Thymus (tissue), 11 donors: ENCODE results near the gene BOD1. TPM values are rescaled to one million over a fixed set of nuclear protein-coding genes. Genes with fewer than 3 reads are reported as not detected.
"Not testable (repeated sequence)": the region's sequence is repeated elsewhere in the genome, so short reads cannot be mapped to it uniquely, and the experiment has no call there.

Source experiments
- DNase-seq, 9 donors: peaks; one replicate each; pipeline ENCODE4 v3.0.0-alpha.2; 2013; ENCODE audit warnings: low spot score in 9 of 9, low read depth in 6 of 9, missing footprints in 1 of 9
- H3K27ac ChIP-seq, 2 donors: one replicate each; pipeline ENCODE4 v1.5.1; 2013; ENCODE audit warnings: control low read depth in 1 of 2, low read depth in 1 of 2, low read length in 1 of 2, mild to moderate bottlenecking in 1 of 2, moderate library complexity in 1 of 2
- H3K27me3 ChIP-seq, 2 donors: one replicate each; pipeline ENCODE4 v1.5.1; 2013; ENCODE audit warnings: low read length in 1 of 2; ENCODE audit not compliant: control insufficient read depth in 2 of 2, insufficient read depth in 1 of 2
- H3K36me3 ChIP-seq, 2 donors: one replicate each; pipeline ENCODE4 v1.5.1; 2013; ENCODE audit warnings: low read length in 1 of 2, mild to moderate bottlenecking in 1 of 2, moderate library complexity in 1 of 2; ENCODE audit not compliant: control insufficient read depth in 2 of 2, insufficient read depth in 2 of 2
- H3K4me1 ChIP-seq, 2 donors: one replicate each; pipeline ENCODE4 v1.5.1; 2013; ENCODE audit warnings: low read length in 2 of 2; ENCODE audit not compliant: control insufficient read depth in 2 of 2, insufficient read depth in 2 of 2
- H3K4me3 ChIP-seq, 2 donors: one replicate each; pipeline ENCODE4 v1.5.1; 2013; ENCODE audit warnings: low read length in 2 of 2, control low read depth in 1 of 2, mild to moderate bottlenecking in 1 of 2
- H3K9me3 ChIP-seq, 2 donors: one replicate each; pipeline ENCODE4 v1.5.1; 2013; ENCODE audit warnings: low read length in 1 of 2, mild to moderate bottlenecking in 1 of 2; ENCODE audit not compliant: control insufficient read depth in 2 of 2, insufficient read depth in 1 of 2
- WGBS: extraction: QIAGEN DNeasy Blood & Tissue Kit; methylation state at CpG from one replicate; pipeline ENCODE4 v1.1.7; 2013; 5-methylcytosine and 5-hydroxymethylcytosine counted together
- polyA plus RNA-seq: library from polyadenylated mRNA; stranded (reverse); fragments of 200-250 nt; gene quantifications from one replicate; pipeline ENCODE4 v1.2.3, GENCODE V29; 2013
- total RNA-seq: library from RNA; stranded (reverse); fragments of 120-200 nt; gene quantifications from one replicate; pipeline ENCODE4 v1.2.4, GENCODE V29; 2013
- donor health status: healthy.

Gene BOD1
- total and polyA plus RNA-seq, 2 donors = 36.7 to 38.8 TPM

- WGBS = 95% methylated on average over 2 of the region's 2 CpGs
- no peak overlapping the region for H3K27ac ChIP-seq
- DNase-seq = peak in 1 of 9 donors; percentile 12
- peaks cover 1 to 18% of the 10 kb centered on the region in 2 donors for H3K9me3 ChIP-seq
- H3K27me3 ChIP-seq = no peaks in the 10 kb centered on the region
- H3K36me3 ChIP-seq = no peaks in the 10 kb centered on the region
- H3K4me3 ChIP-seq = no peak overlapping the region
- no peaks in the 10 kb centered on the region for H3K4me1 ChIP-seq
These were observed 24.3 kb downstream of the BOD1 start for GRCh38 chr5:173592050-173592669.

DNA sequence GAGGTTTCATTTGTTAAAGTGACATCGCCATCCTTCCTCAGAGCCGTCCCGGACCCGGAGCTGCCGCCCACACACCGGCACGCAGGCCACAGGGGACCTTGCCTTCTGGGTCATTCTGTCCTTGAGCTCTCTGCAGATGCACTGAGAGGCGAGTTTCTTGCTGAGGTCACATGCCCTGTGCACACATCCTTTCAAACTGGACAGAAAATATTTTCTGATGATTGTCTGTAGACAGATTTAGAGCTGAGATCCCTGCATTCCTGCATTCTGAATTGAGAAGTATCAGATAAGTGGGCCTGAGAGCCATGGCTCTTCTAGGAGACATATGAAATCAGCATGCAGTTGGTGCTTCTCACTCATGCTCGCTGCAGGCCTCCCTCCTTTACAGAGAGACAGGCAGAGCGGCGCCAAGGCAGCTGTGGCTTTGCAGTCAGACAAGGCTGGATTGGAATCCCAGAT, 25.4 kb downstream of the BOD1 start:
- Histone ChIP-seq H3K4me3 (no peak overlapping the region), H3K4me1 (no peaks in the 10 kb centered on the region), H3K27ac (no peak overlapping the region), H3K36me3 (no peaks in the 10 kb centered on the region), H3K27me3 (no peaks in the 10 kb centered on the region), H3K9me3 (peaks cover 1 to 20% of the 10 kb centered on the region in 2 donors)
- 95% methylated on average over 11 of the region's 11 CpGs for WGBS
- no peak for DNase-seq

- H3K27me3 ChIP-seq = no peaks in the 10 kb centered on the region
- H3K4me3 ChIP-seq = no peak overlapping the region
- H3K27ac ChIP-seq = no peak overlapping the region
- no peaks in the 10 kb centered on the region for H3K36me3 ChIP-seq
- 94% methylated on average over 8 of the region's 8 CpGs for WGBS
- H3K9me3 ChIP-seq = peaks cover 1 to 25% of the 10 kb centered on the region in 2 donors
- H3K4me1 ChIP-seq = no peaks in the 10 kb centered on the region
- DNase-seq = no peak
These were observed 25.9 kb downstream of the BOD1 start for GRCh38 chr5:173590436-173591055.

GRCh38 chr5:173586133-173586532, 30.3 kb downstream of the BOD1 start:
- H3K27me3 ChIP-seq, H3K27ac ChIP-seq, DNase-seq, H3K36me3 ChIP-seq, H3K4me3 ChIP-seq, H3K4me1 ChIP-seq: not testable (repeated sequence)
- 98% methylated on average over 3 of the region's 3 CpGs for WGBS
- H3K9me3 ChIP-seq = peaks cover 0 to 12% of the 10 kb centered on the region in 2 donors

DNA sequence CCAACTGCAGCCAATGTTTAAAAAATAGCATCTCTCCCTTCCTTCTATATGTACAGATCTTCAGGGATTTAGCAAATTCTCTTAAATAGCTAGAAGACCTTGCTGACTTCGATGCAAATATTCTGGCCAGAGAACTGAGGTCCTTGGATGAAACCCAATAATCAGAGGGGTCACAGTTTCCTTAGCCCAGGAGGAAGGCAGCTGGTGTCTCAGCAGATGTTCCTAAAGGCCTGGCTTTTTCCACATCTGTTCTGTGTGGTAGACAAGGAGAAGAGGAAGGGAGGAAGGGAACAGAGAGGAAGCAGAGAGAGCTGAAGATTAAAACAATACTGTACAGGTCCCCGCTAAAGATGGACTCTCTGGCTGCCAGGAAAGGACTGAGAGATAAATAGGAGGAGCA, 33.1 kb downstream of the BOD1 start:
- peaks cover 0 to 8% of the 10 kb centered on the region in 2 donors for H3K9me3 ChIP-seq
- 81% methylated on average over 2 of the region's 2 CpGs for WGBS
- DNase-seq = no peak

DNA sequence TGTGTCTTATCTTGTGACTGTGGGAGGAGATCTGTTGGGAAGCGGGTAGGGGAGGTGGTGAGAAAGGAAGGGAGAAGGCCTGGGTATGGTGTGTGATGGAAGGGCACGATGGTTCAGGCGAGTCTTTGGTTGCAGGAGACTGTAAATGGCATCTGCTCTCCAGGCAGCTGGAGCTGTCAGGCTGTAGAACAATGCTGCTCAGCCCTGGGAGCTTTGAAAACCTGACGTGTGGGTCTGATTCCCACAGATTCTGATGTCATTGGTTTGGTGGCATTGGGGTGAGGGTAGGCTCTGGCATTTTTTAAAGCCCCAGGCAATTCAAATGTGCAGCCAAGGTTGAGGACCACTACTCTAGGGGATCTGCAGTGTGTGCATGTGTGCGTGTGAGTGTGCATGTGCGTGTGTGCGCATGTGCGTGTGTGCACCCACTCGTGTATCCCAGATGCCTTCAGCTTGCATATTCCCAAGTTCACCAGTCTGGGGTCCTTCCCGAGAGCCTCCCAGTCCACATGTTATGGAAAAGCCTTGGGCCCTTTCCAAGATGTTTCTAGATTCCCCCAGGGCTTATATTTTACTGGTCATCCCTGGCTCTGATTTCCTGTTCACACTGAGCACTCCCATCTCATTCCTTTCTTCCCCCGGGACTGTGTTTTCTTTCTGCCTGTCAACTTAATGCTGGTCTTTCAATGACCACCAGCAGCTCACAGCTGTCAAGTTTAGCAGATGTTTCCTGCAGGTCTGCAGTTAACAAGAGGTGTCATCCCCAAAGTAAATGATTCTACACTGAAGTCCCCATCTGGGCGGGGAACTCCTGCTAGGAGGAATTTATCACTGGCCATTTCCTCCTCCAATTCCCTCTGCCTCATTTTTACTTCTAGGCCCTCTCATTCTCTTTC, 34.0 kb downstream of the BOD1 start:
- Histone ChIP-seq H3K4me3 (no peak overlapping the region), H3K4me1 (no peaks in the 10 kb centered on the region), H3K9me3 (peaks cover 0 to 8% of the 10 kb centered on the region in 2 donors), H3K36me3 (no peaks in the 10 kb centered on the region), H3K27me3 (no peaks in the 10 kb centered on the region), H3K27ac (no peak overlapping the region)
- DNase-seq = no peak
- 83% methylated on average over 12 of the region's 12 CpGs for WGBS

More for the DNA sequence above, 33.1 kb downstream of the BOD1 start:
- Histone ChIP-seq H3K27ac (no peak overlapping the region), H3K4me3 (no peak overlapping the region), H3K27me3 (no peaks in the 10 kb centered on the region), H3K4me1 (no peaks in the 10 kb centered on the region), H3K36me3 (no peaks in the 10 kb centered on the region)

DNA sequence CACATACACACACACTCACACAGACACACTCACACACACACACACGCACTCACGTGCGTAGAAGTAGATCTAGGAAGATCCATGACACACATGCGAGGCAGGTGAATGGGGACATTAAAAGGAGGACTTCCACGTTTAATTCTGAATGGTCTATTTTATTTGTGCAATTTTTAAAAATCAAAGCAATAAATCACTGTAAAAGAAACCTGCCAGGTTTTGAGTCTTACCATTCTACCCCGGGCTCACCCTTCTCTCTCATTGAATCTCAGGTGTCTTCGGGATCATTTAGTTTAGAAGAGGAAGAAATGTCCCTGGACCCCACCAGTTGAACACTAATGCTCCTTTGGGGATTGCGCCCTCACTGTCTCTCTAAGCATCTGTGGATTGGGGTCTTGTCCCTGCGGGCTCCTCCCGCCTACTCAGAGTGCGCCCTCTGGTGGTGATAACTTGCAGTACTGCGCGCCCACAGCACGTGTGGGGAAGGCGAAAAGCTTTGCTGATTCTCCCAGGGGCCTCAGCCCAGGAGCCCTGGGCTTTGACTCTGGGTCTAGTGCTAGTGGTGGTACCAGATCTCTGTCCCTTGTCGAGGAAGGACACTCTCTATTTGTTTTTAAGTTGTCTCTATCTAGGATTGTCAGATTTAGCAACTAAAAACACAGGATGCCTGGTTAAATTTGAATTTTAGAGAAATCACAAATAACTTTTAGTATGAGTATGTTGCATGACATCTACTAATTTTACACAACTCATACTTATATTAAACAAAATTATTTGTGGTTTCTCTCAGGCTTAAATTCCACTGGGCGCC, 34.8 kb downstream of the BOD1 start:
- Histone ChIP-seq H3K27me3 (no peaks in the 10 kb centered on the region), H3K36me3 (no peaks in the 10 kb centered on the region), H3K9me3 (peaks cover 0 to 8% of the 10 kb centered on the region in 2 donors), H3K27ac (no peak overlapping the region), H3K4me3 (no peak overlapping the region), H3K4me1 (no peaks in the 10 kb centered on the region)
- WGBS = 62% methylated on average over 17 of the region's 17 CpGs
- peak in 8 of 9 donors; percentile 2 to 57 (median 24) for DNase-seq

DNA sequence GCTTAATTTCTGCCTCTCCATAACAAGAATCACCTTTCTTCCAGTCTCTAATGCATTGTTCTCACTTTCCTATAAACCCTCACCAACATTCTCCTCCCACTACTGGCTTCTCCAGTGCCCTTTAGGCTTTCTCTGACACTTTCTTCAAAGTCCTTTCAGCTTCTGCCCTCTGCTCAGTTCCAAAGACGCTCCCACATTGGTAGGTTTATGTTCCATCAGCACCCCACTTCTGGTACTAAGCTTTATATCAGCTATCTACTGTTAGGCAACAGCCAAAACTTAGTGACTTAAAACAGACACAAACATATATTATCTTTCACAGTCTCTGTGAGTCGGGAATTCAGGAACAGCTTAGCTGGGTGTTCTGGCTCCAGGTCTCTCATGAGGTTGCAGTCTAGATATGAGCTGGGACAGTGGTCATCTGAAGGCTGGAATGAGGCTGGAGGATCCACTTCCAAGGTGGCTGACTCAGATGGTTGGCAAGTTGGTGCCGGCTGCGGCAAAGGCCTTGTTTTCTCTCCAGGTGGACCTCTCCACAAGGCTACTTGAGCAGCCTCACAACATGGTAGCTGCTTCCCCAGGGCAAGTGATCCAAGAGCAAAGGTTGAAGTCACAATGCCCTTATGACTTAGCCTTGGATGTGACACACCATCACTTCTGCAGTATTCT, 37.4 kb downstream of the BOD1 start:
- Histone ChIP-seq H3K4me3 (no peak overlapping the region), H3K9me3 (no peaks in the 10 kb centered on the region), H3K36me3 (no peaks in the 10 kb centered on the region), H3K27me3 (no peaks in the 10 kb centered on the region), H3K27ac (no peak overlapping the region), H3K4me1 (no peaks in the 10 kb centered on the region)
- no peak for DNase-seq
- 97% methylated on average over 4 of the region's 4 CpGs for WGBS
